Measurements from ENCODE around the gene JAK2.
"Not testable (repeated sequence)": the region's sequence is repeated elsewhere in the genome, so short reads cannot be mapped to it uniquely, and the experiment has no call there.

The JAK2 gene

DNA sequence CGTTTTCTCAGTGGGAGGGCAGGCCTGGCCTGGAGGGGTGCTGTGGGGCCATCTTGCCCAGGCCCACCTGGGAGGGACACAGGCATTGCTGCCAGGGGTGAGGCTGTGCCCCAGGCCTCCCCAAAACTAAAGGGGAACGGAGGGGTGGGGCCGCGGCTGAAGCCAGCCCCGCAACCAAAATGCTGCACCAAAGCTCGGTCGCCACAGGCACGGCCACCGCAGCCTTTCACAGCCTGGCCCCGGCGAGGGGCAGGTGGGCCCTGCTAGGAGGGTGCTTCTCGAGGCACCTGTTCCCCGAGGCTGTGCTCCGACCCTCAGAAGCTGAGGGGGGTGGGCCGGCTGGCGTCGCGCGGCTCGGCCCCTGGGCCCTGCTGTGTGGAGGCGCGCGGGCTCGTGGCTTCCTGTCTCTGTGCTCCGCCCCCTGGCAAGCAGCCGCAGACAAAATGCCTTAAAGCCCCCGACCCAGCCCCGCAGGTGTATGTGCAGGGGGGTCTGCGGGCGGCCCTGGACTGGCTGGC is 57.6 kb downstream of the JAK2 start:
- no peak for DNase-seq (ENCODE audit: low read depth)

DNA sequence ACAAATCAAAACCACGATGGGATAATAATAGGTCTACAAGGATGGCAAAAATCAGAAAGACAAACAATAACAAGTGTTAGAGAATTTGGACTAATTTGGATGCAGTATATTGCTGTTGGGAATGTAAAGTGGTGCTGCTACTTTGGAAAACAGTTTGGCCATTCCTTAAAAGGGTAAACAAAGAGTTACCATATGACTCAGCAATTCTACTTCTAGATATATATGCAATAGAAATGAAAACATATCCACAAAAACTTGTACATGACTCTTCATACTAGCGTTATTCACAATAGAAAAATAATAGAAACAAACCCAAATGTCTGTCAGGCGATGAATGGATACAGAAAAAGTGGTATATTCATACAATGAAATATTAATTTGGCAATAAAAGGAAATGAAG is 58.3 kb downstream of the JAK2 start:
- DNase-seq (ENCODE audit: low read depth) = no peak

DNA sequence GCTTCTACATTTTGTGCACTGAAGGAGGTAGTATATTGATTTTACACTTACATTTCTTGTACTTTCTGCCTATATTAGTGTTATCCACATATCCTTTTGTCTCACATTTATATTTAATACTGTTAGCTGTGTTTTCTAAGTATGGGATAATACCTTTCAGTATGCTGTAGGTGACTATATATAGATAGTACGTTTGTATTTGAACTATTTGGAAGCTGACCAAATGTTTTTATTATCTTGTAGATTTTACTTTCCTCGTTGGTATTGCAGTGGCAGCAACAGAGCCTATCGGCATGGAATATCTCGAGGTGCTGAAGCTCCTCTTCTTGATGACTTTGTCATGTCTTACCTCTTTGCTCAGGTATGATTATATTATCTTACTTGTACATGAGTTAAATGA is 59.1 kb downstream of the JAK2 start:
- no peak for DNase-seq (ENCODE audit: low read depth)

DNA sequence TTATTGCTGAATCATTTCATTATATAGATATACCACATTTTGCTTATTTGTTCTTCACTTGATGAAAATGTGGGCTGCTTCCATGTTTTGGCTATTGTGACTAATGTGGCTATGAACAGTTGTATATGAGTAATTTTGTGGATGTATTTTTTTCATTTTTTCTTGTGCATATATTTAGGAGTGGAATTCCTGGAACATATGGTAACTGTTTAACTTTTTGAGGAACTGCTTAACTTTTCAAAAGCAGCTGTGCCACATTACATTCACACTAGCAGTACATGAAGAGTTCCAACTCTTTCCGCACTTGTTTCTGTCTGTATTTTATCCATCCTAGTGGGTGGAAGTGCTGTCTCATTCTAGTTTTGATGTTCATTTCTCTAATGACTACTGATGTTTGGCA is 67.8 kb downstream of the JAK2 start:
- DNase-seq (ENCODE audit: low read depth) = no peak

DNA sequence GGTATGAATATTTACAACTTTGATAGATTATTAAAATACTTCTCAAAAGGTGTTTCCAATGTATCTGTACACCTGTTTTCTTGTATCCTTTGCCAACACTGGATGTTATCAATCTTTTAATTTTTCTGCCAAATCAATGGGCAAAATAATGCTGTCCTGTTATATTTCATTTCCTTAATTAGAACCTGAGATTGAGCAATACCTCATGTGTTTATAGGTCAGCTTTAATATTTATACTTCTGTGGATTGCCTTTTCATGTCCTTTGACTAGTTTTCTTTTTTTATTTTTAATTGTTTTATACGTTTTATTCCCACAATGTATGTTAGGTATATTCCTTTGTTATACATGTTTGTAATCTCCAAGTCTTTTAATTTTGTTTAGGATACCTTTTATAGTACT is 77.6 kb downstream of the JAK2 start:
- DNase-seq (ENCODE audit: low read depth) = no peak

DNA sequence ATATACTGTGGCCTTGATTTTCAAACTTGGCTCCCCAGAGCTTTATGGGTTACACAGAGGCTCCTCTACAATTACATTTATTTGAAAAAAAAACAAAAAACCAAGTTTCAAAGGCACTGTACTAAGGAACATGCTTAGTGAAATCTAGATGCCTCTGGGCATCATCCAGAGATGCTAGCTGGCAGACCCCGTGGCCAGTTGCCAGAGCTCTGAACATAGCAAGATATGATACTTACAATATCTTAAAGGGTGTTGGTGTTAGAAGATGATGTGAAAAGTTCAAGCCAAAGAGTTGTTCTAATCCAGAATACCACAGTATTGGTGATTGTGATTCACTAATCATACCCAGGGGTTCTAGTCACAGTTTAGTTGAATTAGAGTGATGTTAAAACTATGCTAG is 87.8 kb downstream of the JAK2 start:
- no peak for DNase-seq (ENCODE audit: low read depth)

DNA sequence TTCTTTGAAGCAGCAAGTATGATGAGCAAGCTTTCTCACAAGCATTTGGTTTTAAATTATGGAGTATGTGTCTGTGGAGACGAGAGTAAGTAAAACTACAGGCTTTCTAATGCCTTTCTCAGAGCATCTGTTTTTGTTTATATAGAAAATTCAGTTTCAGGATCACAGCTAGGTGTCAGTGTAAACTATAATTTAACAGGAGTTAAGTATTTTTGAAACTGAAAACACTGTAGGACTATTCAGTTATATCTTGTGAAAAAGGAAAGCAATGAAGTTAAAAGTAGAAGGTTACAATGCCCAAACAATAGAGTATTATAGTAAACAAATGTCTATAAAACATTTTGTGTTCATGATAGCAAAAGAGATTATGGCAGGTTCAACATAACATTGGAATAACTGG is 88.6 kb downstream of the JAK2 start:
- no peak for DNase-seq (ENCODE audit: low read depth)

DNA sequence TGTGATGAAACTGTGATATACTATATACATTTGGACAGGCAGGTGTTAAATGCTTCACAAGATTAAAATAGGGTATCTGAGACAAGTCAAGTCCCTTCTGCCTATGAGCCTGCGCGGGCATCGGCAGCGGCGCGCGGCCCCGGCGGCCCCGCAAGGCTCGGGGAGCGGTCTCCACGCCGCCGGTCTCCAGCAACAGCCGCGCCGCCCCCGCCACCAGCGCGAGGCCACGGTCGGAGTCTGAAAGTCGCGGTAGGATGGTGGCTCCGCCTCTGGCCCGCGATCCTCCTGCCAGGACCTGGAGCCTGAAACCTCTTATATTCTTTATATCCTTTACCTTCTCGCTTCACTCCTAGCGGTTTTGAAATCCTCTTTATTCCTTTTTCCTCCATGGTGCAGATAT is 100.9 kb downstream of the JAK2 start:
- DNase-seq (ENCODE audit: low read depth) = no peak

DNA sequence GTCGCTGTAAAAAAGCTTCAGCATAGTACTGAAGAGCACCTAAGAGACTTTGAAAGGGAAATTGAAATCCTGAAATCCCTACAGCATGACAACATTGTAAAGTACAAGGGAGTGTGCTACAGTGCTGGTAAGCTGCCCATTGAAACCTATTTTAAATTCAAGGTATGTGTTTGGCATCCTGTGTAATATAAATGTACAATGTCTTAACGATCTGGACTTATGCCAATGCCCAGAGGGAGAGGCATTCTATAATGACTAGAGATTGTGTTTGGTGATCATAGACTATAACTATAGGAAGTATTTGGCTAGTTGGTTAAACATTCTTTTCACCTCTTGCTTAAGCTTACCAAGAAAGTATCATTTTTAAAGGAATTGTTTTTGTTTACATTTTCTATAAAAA is 104.7 kb downstream of the JAK2 start:
- DNase-seq (ENCODE audit: low read depth) = no peak

DNA sequence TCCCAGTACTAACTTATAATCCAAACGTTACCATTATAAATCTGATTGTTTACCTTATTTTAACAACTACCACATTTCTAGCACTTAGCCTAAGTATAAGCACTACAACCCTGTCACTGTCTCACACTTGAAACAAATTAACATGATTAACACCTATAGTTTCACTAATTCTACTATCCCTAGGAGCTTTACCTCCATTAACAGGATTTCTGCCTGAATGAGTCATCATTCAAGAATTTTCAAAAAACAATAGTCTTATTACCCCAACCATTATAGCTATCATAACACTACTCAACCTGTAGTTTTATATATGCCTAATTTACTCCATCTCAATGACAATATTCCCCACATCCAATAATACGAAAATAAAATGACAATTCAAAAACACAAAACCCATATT is 110.7 kb downstream of the JAK2 start:
- DNase-seq (ENCODE audit: low read depth) = no peak

DNA sequence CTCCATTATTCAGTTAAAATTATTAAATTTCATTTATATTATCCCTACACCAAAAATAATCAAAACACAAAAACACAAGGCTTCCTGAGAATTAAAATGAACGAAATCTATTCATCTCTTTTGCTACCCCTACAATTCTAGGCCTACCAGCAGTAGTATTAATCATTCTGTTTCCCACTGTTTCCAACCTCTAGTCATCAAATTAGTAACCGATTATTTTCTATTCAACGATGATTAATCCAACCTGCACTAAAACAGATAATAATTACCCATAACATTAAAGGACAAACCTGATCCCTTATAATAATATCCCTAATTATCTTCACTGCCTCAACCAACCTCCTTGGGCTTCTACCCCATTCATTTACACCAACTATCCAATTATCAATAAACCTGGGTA is 114.4 kb downstream of the JAK2 start:
- DNase-seq (ENCODE audit: low read depth) = no peak

DNA sequence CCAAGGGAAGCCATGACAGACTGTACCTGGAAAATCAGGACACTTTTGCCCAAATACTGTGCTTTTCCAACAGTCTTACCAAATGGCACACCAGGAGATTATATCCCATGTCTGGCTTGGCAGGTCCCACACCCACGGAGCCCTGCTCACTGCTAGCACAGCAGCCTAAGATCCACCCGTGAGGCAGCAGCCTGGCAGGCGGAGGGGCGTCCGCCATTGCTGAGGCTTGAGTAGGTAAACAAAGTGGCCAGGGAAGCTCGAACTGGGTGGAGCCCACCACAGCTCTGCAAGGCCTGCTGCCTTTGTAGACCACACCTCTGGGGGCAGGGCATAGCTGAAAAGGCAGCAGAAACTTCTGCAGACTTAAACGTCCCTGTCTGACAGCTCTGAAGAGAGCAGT is 116.1 kb downstream of the JAK2 start:
- DNase-seq (ENCODE audit: low read depth) = not testable (repeated sequence)

DNA sequence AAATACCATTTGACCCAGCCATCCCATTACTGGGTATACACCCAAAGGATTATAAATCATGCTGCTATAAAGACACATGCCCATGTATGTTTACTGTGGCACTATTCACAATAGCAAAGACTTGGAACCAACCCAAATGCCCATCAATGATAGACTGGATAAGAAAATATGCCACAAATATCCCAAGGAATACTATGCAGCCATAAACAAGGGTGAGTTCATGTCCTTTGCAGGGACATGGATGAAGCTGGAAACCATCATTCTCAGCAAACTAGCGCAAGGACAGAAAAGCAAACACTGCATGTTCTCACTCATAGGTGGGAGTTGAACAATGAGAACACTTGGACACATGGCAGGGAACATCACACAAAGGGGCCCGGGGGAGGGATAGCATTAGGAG is 121.4 kb downstream of the JAK2 start:
- DNase-seq (ENCODE audit: low read depth) = not testable (repeated sequence)

DNA sequence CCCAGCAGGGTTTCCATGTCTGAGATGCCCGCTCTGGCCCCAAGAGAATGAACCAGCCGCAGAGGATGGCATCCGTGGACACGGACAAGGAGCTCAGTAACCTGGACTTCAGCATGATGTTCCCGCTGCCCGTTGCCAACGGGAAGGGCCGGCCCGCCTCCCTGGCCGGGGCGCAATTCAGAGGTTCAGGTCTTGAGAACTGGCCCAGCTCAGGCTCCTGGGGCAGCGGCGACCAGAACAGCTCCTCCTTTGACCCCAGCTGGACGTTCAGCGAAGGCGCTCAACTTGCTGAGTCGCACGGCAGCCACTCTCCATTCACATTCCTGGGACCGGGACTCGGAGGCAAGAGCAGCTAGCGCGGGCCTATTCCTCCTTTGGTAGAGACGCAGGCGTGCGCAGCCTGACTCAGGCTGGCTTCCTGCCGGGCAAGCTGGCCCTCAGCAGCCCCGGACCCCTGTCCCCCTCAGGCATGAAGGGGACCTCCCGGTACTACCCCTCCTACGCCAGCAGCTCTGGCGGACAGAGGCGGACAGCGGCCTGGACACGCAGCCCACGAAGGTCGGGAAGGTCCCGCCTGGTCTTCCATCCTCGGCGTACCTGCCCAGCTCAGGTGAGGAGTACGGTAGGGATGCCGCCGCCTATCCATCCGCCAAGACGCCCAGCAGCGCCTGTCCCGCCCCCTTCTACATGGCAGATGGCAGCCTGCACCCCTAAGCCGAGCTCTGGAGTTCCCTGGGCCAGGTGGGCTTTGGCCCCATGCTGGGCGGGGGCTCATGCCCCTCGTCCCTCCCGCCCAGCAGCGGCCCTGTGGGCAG is 126.0 kb downstream of the JAK2 start:
- no peak for DNase-seq (ENCODE audit: low read depth)

DNA sequence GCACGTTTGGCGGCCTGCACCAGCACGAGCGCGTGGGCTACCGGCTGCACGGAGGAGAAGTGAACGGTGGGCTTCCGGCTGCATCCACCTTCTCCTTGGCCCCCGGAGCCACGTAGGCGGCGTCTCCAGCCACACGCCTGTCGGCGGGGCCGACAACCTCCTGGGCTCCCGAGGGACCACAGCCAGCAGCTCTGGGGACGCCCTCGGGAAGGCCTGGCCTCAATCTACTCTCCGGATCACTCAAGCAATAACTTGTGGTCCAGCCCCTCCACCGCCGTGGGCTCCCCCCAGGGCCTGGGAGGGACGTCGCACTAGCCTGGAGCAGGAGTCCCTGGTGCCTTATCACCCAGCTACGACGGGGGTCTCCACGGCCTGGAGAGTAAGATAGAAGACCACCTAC is 126.6 kb downstream of the JAK2 start:
- no peak for DNase-seq (ENCODE audit: low read depth)

DNA sequence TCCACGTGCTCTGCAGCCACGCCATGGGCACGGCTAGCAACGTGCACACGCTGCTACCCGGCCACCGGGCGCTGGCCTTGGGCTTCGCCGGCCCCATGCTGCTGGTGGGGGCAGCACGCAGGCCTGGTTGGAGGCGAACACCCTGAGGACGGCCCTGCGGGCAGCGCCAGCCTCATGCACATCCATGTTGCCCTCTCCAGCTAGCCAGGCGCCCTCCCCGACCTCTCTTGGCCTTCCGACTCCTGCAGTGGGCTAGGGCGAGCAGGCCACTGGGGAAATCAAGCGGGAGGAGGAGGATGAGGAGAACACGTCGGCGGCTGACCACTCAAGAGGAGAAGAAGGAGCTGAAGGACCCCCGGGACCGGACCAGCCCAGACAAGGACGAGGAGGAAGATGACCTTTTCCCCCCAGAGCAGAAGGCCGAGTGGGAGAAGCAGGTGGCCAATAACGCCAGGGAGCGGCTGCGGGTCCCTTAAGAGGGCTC is 127.1 kb downstream of the JAK2 start:
- DNase-seq (ENCODE audit: low read depth) = no peak

DNA sequence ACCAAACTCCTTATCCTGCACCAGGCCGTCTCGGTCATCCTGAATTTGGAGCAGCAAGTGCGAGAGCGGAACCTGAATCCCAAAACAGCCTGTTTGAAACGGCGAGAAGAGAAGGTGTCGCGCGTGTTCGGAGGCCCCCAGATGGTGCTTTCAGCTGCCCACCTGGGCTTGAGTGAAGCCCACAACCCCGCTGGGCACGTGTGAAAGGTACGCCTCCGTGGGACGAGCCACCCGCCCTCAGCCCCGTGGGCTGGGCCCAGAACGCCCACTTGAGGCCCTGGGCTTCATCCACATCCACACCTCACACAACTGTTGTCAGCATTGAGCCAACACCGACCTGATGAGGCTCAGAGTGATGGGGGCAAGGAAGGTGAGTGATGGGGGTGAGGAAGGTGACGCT is 127.6 kb downstream of the JAK2 start:
- no peak for DNase-seq (ENCODE audit: low read depth)

DNA sequence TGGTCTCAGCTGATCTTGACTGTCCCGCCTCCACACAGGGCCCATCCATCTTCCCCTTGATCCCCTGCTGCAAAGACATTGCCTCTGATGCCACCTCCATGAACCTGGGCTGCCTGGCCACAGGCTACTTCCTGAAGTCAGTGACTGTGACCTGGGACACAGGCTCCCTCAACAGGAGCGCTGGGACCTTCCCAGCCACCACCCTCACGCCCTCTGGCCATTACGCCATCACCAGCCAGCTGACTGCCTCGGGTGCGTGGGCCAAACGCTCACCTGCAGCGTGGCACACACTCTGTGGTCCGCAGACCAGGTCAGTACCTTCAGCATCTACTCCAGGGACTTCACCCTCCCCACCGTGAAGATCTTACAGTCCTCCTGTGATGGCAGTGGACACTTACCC is 128.5 kb downstream of the JAK2 start:
- DNase-seq (ENCODE audit: low read depth) = no peak

DNA sequence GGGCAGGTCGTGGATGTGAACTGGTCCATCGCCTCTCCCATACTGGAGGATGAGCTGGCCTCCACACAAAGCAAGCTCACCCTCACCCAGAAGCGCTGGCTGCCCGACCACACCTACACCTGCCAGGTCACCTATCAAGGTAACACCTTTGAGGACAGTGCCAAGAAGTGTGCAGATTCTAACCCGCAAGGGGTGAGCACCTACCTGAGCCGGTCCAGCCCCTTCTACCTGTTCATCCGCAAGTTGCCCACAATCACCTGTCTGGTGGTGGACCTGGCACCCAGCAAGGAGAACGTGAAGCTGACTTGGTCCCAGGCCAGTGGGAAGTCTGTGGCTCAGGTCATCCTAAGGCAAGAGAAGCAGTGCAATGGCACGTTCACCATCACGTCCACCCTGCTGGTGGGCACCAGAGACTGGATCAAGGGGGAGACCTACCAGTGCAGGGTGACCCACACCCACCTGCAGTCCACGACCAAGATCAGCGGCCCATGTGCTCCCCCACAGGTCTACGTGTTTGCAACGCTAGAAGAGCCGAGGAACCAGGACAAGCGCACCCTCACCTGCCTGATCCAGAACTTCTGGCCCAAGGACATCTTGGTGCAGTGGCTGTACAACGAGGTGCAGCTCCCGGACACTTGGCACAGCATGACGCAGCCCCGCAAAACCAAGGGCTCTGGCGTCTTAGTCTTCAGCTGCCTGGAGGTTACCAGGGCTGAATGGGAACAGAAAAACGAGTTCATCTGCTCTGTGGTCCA is 129.1 kb downstream of the JAK2 start:
- DNase-seq (ENCODE audit: low read depth) = no peak

DNA sequence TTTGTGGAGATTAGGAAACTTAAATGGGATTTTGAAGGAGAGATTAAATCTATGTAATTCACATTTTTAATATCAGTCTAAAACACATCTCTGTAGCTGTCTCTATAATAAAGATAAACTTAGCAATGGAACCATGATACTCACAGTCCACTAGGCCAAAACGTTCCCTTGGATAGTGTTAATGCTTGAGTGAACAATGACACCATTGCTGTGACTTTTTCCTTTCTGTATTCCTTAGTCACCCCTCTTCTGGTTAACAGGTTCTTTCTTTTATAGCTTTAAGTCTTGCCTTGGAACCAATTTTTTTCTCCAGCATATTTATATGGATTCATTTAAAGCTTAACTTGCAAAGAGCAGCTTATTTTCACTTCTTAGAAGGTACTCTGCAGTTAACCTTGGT is 137.0 kb downstream of the JAK2 start:
- DNase-seq (ENCODE audit: low read depth) = no peak

DNA sequence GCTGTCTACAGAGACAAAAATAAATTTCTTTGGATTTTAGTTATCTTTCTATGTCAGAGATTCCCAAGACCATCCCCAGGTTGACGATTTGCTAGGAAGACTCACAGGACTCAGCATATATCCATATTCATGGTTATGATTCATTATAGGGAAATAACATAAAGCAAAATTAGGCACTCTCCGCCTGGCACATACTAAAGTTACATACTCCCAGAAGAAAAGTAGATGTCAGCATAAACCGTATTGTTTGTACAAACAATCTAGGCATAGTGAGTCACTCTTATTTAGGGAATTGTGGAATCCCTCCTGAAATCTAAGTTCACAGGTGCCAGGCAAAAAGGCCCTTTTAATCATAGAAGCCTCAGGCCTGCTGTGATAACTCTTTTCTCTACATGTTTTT is 137.4 kb downstream of the JAK2 start:
- no peak for DNase-seq (ENCODE audit: low read depth)

DNA sequence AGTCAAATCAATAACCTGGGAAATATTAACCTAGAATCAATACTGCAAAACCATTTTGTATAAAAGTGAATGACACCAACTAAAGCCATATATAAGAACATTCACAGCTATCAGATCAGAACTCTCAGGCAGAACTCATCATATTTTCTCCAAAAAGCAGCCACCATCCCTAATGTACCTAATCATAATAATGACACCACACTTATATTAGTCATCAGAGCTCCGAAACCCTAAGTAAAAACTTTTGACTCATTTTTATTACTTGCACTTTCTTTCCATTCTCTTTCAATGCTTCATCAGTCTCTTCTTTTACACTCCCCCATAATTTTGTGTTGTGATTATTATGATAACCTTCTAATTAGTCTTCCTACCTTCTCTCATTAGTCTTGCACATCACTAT is 155.1 kb downstream of the JAK2 start:
- DNase-seq (ENCODE audit: low read depth) = no peak

DNA sequence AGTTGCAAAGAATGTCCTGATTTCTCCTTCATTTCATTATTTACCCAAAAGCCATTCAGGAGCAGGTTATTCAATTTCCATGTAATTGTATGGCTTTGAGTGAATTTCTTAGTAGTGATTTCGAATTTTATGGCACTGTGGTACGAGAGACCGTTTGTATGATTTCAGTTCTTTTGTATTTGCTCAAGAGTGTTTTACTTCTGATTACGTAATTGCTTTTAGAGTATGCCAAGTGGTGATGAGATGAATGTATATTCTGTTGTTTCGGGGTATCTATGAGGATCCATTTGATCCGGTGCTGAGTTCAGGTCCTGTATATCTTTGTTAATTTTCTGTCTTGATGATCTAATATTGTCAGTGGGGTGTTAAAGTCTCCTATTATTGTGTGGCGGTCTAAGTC is 159.1 kb downstream of the JAK2 start:
- no peak for DNase-seq (ENCODE audit: low read depth)
